Hippocampal formation (tissue), 2 donors: ENCODE measurements around the gene TM4SF4.

Experiments
- DNase-seq, 2 donors: peaks; one replicate each; lab custom pipeline; 2025; lab: John Stamatoyannopoulos, UW

TM4SF4 gene

GRCh38 chr3:149481491-149481890 is 7.0 kb downstream of the TM4SF4 start:
- no peak for DNase-seq

- DNase-seq: no peak
Measured at GRCh38 chr3:149486726-149487125, 12.2 kb downstream of the TM4SF4 start.

GRCh38 chr3:149487598-149488197 is 13.2 kb downstream of the TM4SF4 start:
- DNase-seq: no peak

GRCh38 chr3:149489060-149489690 is 14.7 kb downstream of the TM4SF4 start:
- DNase-seq: no peak

GRCh38 chr3:149490260-149490971 is 15.9 kb downstream of the TM4SF4 start:
- DNase-seq: no peak

- DNase-seq: no peak
Measured at GRCh38 chr3:149493315-149494021, 19.0 kb downstream of the TM4SF4 start.

- DNase-seq: peak; percentile 13 to 17
Measured at GRCh38 chr3:149494022-149494758, 19.7 kb downstream of the TM4SF4 start.

GRCh38 chr3:149494759-149495580 is 20.5 kb downstream of the TM4SF4 start:
- DNase-seq: no peak

- DNase-seq: no peak
Measured at GRCh38 chr3:149495581-149496125, 21.2 kb downstream of the TM4SF4 start.

GRCh38 chr3:149496891-149497290 is 22.4 kb downstream of the TM4SF4 start:
- no peak for DNase-seq

- no peak for DNase-seq
Measured at GRCh38 chr3:149497966-149498670, 23.6 kb downstream of the TM4SF4 start.

GRCh38 chr3:149501524-149501923 is 27.0 kb downstream of the TM4SF4 start:
- no peak for DNase-seq

GRCh38 chr3:149502438-149502837 is 27.9 kb downstream of the TM4SF4 start:
- DNase-seq: no peak

GRCh38 chr3:149506540-149506939 is 32.0 kb downstream of the TM4SF4 start:
- DNase-seq: no peak

- DNase-seq: no peak
Measured at GRCh38 chr3:149506965-149507364, 32.5 kb downstream of the TM4SF4 start.

- no peak for DNase-seq
Measured at GRCh38 chr3:149507491-149508324, 33.2 kb downstream of the TM4SF4 start.

- DNase-seq: no peak
Measured at GRCh38 chr3:149509526-149509925, 35.0 kb downstream of the TM4SF4 start.

- DNase-seq: no peak
Measured at GRCh38 chr3:149510480-149510879, 36.0 kb downstream of the TM4SF4 start.

- no peak for DNase-seq
Measured at GRCh38 chr3:149511040-149511626, 36.6 kb downstream of the TM4SF4 start.
